GM12878 (cell line): ENCODE results near the gene MICAL3. TPM values are rescaled to one million over a fixed set of nuclear protein-coding genes. Genes with fewer than 3 reads are reported as not detected.

Experiments
- BRCA1 ChIP-seq: IDR thresholded peaks from 2 replicates; pipeline ENCODE4 v1.6.1; 2011; ENCODE audit warnings: low read depth, low read length, improper control_type of control experiment
- CBX5 ChIP-seq: sonication (generic); IDR thresholded peaks from 2 replicates; pipeline ENCODE4 v1.6.1; 2016; ENCODE audit warnings: low read depth, moderate library complexity, mild to moderate bottlenecking, inconsistent platforms
- CHD2 ChIP-seq: IDR thresholded peaks from 2 replicates; pipeline ENCODE4 v1.6.1; 2011; ENCODE audit warnings: low read depth, low read length, improper control_type of control experiment, borderline replicate concordance
- DPF2 ChIP-seq: fragments of 450-650 bp; IDR thresholded peaks from 2 replicates; pipeline ENCODE4 v1.6.1; 2017; ENCODE audit warnings: mild to moderate bottlenecking
- E2F8 ChIP-seq: fragments of 450-650 bp; IDR thresholded peaks from 2 replicates; pipeline ENCODE4 v1.6.1; 2018; ENCODE audit warnings: mild to moderate bottlenecking, low read depth, moderate library complexity; ENCODE audit not compliant: partially characterized antibody
- EED ChIP-seq: sonication (generic); IDR thresholded peaks from 2 replicates; pipeline ENCODE4 v1.6.1; 2016; ENCODE audit warnings: antibody characterized with exemption, low read depth
- FOXM1 ChIP-seq: IDR thresholded peaks from 2 replicates; pipeline ENCODE4 v1.6.1; 2012; ENCODE audit warnings: low read depth, mild to moderate bottlenecking, inconsistent platforms, low read length, moderate library complexity
- HDAC6 ChIP-seq: fragments of 200-600 bp; sonication (generic); IDR thresholded peaks from one replicate; pipeline ENCODE4 v1.8.0; 2017; ENCODE audit warnings: antibody characterized with exemption; ENCODE audit not compliant: unreplicated experiment
- HDGF ChIP-seq: fragments of 450-650 bp; IDR thresholded peaks from 2 replicates; pipeline ENCODE4 v1.6.1; 2016; ENCODE audit warnings: antibody characterized with exemption
- IRF4 ChIP-seq: IDR thresholded peaks from 2 replicates; pipeline ENCODE4 v1.6.1; 2011; ENCODE audit warnings: low read depth, low read length
- JUND ChIP-seq: IDR thresholded peaks from 2 replicates; pipeline ENCODE4 v1.6.1; 2012; ENCODE audit warnings: low read depth, mild to moderate bottlenecking, low read length, improper control_type of control experiment, moderate library complexity
- MTA3 ChIP-seq: IDR thresholded peaks from 2 replicates; pipeline ENCODE4 v1.6.1; 2012; ENCODE audit warnings: low read length, inconsistent platforms, borderline replicate concordance
- MYB ChIP-seq: fragments of 150-350 bp; IDR thresholded peaks from 2 replicates; pipeline ENCODE4 v1.6.1; 2014; ENCODE audit warnings: mild to moderate bottlenecking, low read depth, low read length, borderline replicate concordance
- RBBP5 ChIP-seq: fragments of 200-600 bp; sonication (generic); conservative IDR thresholded peaks from 2 replicates; pipeline ENCODE4 v1.6.1; 2016
- RELA ChIP-seq: fragments of 450-650 bp; IDR thresholded peaks from 2 replicates; pipeline ENCODE4 v1.8.0; 2014; ENCODE audit warnings: borderline replicate concordance; ENCODE audit not compliant: partially characterized antibody
- RUNX3 ChIP-seq: IDR thresholded peaks from 2 replicates; pipeline ENCODE4 v1.6.1; 2012; ENCODE audit warnings: low read length, inconsistent platforms
- TAF1 ChIP-seq: IDR thresholded peaks from 2 replicates; pipeline ENCODE4 v1.6.1; 2011; ENCODE audit warnings: mild to moderate bottlenecking, low read depth, low read length, borderline replicate concordance
- TARDBP ChIP-seq: IDR thresholded peaks from 2 replicates; pipeline ENCODE4 v1.6.1; 2016; ENCODE audit warnings: borderline replicate concordance
- TCF3 ChIP-seq: IDR thresholded peaks from 2 replicates; pipeline ENCODE4 v1.6.1; 2012; ENCODE audit warnings: low read depth, mild to moderate bottlenecking, low read length, borderline replicate concordance; ENCODE audit not compliant: insufficient read depth
- ZBTB33 ChIP-seq: fragments of 450-650 bp; IDR thresholded peaks from 2 replicates; pipeline ENCODE4 v1.6.1; 2017; ENCODE audit warnings: mild to moderate bottlenecking
- ZNF217 ChIP-seq: fragments of 450-650 bp; IDR thresholded peaks from 2 replicates; pipeline ENCODE4 v1.6.1; 2017; ENCODE audit warnings: antibody characterized with exemption, mild to moderate bottlenecking
- ZNF622 ChIP-seq: fragments of 450-650 bp; IDR thresholded peaks from 2 replicates; pipeline ENCODE4 v1.6.1; 2017; ENCODE audit warnings: mild to moderate bottlenecking, inconsistent platforms
- polyA plus RNA-seq, 11 experiments: library from polyadenylated mRNA; depleted of rRNA in 4 of 11; unstranded in 6 of 11; stranded (reverse) in 5 of 11; fragments of >200 nt; fragmentation: Nextera tagmentation in 4 of 11; fragmentation: Illumina TruSeq in 1 of 11; extraction: Ambion mirVana in 4 of 11; extraction: Trizol in 1 of 11; gene quantifications; 1 replicate in 1 of 11; 2 replicates in 10 of 11; pipeline versions ENCODE4 v1.2.1 to v1.2.3, GENCODE V29; 2011 to 2016; ENCODE audit warnings: inconsistent platforms in 2 of 11, missing spikeins in 2 of 11, low read depth in 1 of 11
- total RNA-seq, 4 experiments: library from RNA; depleted of rRNA in 3 of 4; stranded (reverse); fragments of >200 nt in 3 of 4; fragmentation: Illumina TruSeq in 1 of 4; extraction: Trizol in 1 of 4; gene quantifications; 2 replicates each; pipeline versions ENCODE4 v1.2.1 to v1.2.3, GENCODE V29; 2013 to 2021
- TF ChIP-seq, protein P1 (sequence below): IDR thresholded peaks from 2 replicates; pipeline ENCODE4 v1.6.1; 2012; ENCODE audit warnings: low read depth, low read length, improper control_type of control experiment
- TF ChIP-seq, protein P2 (sequence below), 3 experiments: IDR thresholded peaks in 2 of 3; conservative IDR thresholded peaks in 1 of 3; 2 replicates each; pipeline ENCODE4 v1.5.1; 2011; ENCODE audit warnings: low read depth in 3 of 3, low read length in 3 of 3, mild to moderate bottlenecking in 3 of 3, control low read depth in 2 of 3, moderate library complexity in 2 of 3, inconsistent platforms in 1 of 3, mixed read lengths in 1 of 3; ENCODE audit not compliant: control insufficient read depth in 2 of 3, insufficient read depth in 1 of 3; ENCODE audit errors: extremely low read depth in 1 of 3

The MICAL3 gene
- total and polyA plus RNA-seq, 10 of the 15 experiments (the other 5 are each of a cell fraction or from before 2014, with no cell fraction given): 2.6 to 92.2 (median 24.0) TPM

DNA sequence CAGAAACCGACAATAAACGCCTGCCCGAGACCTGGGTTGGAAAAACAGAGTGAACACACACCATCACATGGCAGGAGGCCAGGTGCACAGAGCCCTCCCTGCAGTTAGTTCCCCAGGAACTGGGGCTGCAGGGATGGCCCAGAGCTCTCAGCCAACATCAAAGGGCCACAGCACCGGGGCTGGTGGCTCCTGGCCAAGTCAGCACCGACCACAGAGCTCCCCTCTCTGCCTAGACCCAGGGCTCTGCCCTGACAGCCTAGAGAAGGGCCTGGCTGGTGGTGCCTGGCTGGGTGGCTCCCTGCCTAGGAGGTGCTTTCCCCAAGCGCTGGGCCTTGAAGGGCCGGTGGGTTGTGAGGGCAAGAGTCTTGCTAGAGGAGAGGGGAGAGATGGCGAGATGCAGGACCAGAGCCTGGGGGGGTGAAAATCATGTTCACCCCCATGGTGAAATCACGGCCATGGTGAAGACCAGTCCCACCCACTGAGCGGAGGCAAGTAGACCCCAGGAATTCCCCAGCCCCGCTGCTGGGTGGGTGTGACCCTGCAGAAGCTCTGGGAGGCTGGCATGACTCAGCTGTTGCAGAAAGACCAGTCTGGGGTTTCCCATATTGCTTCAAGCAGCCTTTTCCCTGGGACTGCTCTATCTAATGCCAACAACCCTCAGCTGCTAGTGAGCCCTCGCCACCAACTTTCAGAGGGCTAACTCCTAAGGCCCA lies 242.9 kb downstream of the MICAL3 start (continued):
- TF ChIP-seq CBX5: no peak
- TF ChIP-seq BRCA1: no peak
- no peak for TF ChIP-seq HDGF
- no peak for TF ChIP-seq TAF1
- no peak for TF ChIP-seq ZBTB33
- TF ChIP-seq MTA3: no peak
- no peak for TF ChIP-seq IRF4
- no peak for TF ChIP-seq FOXM1
- no peak for TF ChIP-seq E2F8
- no peak for TF ChIP-seq TCF3
- peak; percentile 77 for TF ChIP-seq RELA
- 0 out of 2 replicates have a peak, but pooled peaks have one; percentile 32 for TF ChIP-seq EED
- peak; percentile 56 for TF ChIP-seq RUNX3
- no peak for TF ChIP-seq CHD2
- TF ChIP-seq MYB: no peak
- TF ChIP-seq DPF2: peak; percentile 66
- TF ChIP-seq ZNF217: no peak
- TF ChIP-seq ZNF622: no peak
- TF ChIP-seq JUND: no peak
- no peak for TF ChIP-seq RBBP5
- TF ChIP-seq, protein P1, sequence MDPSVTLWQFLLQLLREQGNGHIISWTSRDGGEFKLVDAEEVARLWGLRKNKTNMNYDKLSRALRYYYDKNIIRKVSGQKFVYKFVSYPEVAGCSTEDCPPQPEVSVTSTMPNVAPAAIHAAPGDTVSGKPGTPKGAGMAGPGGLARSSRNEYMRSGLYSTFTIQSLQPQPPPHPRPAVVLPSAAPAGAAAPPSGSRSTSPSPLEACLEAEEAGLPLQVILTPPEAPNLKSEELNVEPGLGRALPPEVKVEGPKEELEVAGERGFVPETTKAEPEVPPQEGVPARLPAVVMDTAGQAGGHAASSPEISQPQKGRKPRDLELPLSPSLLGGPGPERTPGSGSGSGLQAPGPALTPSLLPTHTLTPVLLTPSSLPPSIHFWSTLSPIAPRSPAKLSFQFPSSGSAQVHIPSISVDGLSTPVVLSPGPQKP: no peak
- TF ChIP-seq TARDBP: no peak
- no peak for TF ChIP-seq HDAC6
- TF ChIP-seq, protein P2, sequence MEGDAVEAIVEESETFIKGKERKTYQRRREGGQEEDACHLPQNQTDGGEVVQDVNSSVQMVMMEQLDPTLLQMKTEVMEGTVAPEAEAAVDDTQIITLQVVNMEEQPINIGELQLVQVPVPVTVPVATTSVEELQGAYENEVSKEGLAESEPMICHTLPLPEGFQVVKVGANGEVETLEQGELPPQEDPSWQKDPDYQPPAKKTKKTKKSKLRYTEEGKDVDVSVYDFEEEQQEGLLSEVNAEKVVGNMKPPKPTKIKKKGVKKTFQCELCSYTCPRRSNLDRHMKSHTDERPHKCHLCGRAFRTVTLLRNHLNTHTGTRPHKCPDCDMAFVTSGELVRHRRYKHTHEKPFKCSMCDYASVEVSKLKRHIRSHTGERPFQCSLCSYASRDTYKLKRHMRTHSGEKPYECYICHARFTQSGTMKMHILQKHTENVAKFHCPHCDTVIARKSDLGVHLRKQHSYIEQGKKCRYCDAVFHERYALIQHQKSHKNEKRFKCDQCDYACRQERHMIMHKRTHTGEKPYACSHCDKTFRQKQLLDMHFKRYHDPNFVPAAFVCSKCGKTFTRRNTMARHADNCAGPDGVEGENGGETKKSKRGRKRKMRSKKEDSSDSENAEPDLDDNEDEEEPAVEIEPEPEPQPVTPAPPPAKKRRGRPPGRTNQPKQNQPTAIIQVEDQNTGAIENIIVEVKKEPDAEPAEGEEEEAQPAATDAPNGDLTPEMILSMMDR (IDR thresholded peaks at IDR 0.05 in 2 of 3, conservative IDR thresholded peaks at IDR 0.05 in 1 of 3; ENCODE audit: control insufficient read depth in 2 of 3, extremely low read depth in 1 of 3, insufficient read depth in 1 of 3, low read depth in 3 of 3, low read length in 3 of 3): no peak
